ENCODE data around the gene TRMT61B.

The TRMT61B gene

DNA sequence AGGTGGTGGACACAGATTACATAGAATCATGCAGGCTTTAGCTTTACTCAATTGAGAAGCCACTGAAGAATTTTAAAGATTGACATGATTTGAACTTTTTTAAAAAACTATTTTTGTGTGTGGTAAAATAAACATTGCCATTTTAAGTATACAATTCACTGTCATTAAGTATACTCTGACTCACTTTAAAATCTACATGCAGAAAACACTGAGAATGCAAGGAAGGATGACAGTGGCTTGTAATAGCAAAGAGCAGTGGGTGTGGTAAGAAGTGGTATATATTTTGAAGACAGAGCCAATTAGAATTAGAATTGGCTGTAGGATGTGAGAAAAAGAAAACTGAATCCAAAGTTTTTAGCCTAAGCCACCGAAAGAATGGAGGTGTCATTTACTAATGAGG, 14.9 kb downstream of the TRMT61B start:
- DNase-seq: no peak

DNA sequence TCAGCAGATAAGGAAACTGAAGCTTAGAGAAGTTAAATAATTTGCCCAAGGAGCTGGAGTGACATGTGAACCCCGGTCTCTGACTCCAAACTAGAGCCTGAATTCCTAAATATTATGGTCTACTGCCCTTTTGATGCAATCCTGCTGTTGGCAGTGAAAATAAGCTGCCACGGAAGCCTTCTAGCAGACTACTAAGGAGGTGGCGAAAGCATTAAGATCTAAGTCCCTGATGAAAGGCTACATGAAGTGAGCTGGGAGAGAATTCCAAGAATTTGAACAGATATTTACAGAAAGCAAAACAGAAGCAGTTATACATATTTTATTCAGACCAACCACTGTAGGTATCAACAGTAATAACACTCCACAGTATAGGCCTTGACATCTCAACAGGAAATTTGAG, 28.1 kb downstream of the TRMT61B start:
- DNase-seq: peak; percentile 17

DNA sequence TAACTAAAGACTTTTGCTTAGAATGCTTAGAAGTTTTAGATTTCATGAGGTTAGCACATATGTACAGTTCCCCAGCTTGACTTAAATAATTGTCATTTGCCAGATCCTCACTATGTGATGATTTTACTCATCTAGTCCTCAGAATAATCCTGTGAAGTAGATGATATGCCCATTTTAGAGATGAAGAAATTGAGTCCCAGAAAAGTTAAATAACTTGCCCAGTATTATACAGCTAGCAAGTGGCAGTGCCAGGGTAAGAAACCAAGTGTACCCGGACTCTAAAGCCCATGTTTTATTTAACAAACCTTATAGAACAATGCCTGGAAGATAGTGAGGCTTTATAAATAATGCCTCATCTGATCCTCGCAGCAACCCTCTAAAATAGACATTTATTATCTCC, 31.1 kb downstream of the TRMT61B start:
- DNase-seq: no peak

DNA sequence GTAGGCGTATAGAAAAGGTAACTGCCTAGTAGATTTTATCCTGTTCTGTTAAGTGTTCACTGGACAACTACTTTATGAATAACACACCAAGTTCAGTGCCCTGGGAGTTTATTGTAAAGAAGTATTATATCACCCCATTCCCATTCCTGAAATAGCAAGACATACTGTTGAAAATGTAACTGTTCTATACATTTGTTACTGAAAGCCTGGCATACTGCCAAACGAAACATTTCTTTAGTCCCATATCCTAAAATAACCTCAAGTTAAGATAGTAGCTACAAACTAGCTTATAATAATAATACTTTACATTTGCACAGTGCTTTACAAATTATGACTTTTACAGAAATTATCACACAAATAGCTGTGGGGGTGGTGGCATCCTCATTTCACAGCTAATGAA, 34.3 kb downstream of the TRMT61B start:
- peak; percentile 28 for DNase-seq

DNA sequence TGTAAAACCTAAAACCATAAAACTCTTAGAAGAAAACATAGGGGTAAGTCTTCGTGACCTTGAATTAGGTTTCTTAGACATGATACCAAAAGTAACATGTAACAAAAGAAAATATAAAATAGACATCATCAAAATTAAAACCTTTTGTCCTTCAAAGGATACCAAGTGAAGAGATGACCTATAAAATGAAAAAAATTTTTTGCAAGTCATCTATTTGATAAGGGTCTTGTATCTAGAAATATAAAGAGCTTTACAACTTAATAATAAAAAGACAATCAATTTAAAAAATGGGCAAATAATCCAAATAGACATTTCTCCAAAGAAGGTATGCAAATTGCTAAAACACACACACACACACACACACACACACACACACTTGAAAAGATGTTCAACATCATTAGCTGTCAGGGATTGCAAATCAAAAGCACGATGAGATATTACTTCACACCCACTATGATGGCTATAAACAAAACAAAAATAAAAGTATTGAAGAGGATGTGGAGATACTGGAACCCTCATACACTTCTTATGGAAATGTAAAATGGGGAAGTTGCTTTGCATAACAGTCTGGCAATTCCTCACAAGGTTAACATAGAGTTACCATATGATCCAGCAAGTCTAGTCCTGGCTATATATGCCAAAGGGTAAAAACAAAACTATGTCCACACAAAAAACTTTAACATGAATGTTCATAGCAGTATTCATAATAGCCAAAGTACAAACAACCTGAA, 36.2 kb downstream of the TRMT61B start:
- DNase-seq: no peak

DNA sequence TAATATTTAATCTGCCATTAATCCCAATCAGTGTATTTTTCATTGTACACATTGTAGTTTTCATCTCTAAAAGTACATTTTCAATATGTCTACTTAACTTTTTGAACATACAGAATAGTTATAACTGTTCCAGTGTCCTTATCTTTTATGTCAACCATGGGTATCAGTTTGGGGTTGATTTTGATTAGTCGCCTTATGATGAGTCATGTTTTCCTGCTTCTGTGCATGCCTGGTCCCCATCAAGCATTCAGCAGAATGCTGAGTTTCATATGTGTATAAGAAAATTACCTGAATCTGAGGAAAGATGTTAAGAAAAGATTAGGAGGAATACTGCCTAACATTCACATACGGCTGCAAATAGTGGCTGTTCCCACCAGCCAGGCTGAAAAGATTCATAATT, 41.7 kb downstream of the TRMT61B start:
- peak; percentile 16 for DNase-seq

DNA sequence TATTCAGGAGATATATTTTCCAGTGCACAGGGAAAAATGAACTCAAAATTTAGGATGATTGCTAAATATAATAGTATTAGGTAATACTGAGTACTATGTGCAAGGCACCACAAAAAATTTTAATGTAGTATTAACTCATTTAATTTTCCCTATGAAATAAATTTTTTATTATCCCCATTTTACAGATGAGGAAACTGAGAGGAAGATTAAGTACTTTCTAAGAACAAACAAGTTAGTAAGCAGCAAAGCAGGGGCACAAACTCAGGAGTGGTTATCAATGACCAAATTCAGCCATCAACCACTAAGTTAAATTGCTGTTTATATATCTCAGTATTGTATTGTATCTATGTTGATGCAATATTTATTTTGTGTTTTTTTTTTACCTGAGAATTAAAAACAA, 45.2 kb downstream of the TRMT61B start:
- no peak for DNase-seq

DNA sequence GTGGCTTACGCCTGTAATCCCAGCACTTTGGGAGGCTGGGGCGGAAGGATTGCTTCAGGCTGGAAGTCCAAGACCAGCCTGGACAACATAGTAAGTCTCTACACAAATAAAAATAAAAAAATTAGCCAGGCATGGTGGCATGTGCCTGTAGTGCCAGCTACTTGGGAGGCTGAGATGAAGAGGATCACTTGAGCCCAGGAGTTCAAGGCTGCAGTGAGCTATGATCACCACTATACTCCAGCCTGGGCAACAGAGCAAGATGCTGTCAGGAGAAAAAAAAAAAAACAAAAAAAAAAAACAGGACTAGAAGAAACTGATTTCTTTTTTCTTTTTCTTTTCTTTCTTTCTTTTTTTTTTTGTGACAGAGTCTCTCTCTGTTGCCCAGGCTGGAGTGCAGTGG, 45.9 kb downstream of the TRMT61B start:
- no peak for DNase-seq

DNA sequence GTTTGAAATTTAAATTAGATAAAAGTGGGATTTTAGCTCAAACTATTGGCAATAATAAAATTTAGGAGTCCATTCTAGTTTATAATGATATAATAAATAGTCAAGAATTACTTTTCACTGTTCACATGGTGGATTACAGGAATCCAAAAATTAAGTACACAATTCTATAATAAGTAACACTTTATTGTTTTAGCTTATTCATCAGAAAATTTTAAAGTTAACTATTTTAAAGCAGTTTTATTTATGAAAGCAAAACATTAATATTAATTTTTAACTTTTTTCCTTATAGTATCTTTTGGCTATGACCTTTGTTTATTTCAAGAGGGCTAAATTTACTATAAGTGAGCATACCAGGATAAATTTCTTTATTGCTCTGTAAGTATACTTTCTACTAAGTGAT, 48.1 kb downstream of the TRMT61B start:
- no peak for DNase-seq

DNA sequence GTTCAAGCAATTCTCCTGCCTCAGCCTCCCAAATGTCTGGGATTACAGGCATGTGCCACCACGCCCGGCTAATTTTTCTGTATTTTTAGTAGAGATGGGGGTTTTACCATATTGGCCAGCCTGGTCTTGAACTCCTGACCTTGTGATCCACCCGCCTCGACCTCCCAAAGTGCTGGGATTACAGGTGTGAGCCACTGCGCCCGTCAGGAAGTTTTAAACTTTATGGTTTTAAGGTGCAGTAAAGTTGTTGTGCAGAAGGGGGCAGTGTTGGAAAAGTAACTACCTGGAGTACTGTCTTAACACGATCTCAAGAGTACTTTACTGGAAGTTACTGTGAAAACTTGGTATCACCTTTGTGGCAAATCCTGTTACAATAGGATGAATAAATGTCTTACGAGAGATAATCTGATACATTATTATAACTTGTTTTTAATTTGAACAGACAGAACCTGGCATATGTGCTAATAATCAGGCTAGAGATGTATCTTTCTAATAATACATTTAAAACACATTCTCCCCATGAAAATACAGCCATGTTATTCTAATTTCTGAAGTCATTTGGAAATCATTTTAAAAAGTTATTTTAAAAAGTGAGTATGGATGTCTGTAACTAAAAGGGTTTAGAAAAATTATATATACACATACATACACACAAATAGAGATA, 48.7 kb downstream of the TRMT61B start:
- DNase-seq: peak; percentile 55

DNA sequence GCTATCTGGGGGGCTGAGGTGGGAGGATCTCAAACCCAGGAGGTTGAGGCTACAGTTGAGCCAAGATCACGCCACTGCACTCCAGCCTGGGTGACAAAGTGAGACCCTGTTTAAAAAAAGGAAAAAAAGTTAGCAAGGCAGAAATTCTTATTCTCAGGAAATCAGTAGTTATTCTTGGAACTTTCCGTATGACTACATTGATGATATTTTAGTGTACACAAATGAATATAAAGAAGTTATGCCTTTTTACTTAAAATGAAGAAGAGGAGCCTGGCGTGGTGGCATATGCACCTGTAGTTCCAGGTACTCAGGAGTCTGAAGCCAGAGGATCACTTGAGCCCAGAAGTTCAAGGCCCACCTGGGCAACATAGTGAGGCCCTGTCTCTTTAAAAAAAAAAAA, 52.1 kb downstream of the TRMT61B start:
- DNase-seq: no peak

DNA sequence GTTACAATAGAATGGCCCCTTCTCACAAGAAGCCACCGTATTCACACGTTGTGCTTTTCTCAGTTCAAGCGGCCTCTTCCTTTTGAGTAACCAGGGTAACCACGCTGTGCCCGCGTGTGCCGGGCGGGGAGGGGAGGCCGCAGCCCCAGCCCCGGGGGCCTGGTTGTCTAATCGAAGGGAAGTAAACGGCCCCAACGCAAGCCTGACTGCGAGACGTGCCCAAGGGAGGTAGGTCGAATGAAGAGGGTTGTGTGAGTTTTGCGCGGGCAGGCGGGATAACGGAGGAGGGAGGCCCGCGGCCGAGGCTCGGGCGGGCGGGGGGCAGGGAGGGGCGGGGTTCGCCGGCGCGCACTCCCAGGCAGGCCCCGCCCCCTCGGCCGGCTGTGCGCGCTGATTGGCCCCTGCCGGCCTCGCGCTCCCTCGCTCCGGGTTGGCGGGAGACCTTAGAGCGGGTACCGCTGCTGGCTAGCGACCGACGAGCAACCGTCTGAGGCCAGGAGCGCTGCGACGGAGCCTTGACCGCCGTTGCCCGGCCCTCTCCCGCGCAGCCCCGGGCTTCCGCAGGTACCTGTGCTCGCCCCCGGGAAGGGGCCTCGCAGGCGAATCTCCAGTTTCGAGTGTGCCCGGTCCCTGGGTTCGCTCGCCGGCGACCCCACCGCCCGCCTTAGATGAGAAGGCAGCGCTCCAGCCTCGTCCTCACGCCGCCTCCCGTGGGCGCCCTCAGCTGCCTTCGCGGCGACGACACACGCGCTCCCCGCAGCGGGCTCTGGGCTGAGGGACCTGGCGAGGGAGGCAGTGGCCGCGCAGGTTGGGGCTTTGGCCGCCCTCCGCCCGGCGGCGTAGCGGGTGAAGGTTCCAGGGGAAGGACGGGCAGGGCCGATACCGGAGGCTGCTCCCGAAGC, 59.5 kb downstream of the TRMT61B start, which contains the start of gene SPDYA:
Gene SPDYA (plus strand): TSS at position 451 of the 902 bp plus-strand sequence. CDS start 5,181 bp downstream, outside the sequence.
- DNase-seq: peak; percentile 68

DNA sequence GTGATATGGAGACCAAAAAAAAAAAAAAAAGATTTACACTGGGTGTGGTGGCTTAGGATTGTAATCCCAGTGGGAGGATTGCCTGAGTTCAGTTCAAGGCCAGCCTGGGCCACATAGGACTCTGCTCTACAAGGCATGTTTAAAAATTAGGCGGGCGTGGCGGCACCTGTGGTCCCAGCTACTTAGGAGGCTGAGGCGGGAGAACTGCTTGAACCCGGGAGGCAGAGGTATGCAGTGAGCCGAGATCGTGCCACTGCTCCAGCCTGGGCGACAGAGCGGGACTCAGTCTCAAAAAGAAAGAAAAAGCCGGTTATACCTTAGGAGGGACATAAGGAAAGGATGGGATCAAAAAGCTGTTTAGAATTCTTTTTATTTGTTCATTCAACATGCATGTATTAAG, 60.2 kb downstream of the TRMT61B start:
- no peak for DNase-seq

DNA sequence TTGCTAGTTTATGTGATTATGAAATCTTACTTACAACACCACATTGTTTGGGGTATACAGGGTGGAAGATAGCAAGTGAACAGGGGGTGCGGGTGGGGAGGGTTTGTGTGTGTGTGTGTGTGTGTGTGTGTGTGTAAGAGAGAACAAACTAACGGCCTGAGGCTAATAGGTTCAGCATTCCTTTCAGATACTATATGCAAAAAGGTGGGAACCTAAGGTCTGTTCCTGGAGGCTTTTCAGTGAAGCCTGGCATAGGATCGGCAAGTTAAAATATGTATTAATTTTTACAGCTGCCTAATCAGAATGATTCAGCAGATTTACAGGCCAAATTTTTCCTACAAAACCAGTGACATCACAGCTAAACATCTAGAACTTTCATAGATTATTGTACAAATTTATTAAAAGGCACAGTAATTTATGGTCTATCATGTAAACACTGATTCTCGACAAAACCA, 67.1 kb downstream of the TRMT61B start:
- peak; percentile 28 for DNase-seq

DNA sequence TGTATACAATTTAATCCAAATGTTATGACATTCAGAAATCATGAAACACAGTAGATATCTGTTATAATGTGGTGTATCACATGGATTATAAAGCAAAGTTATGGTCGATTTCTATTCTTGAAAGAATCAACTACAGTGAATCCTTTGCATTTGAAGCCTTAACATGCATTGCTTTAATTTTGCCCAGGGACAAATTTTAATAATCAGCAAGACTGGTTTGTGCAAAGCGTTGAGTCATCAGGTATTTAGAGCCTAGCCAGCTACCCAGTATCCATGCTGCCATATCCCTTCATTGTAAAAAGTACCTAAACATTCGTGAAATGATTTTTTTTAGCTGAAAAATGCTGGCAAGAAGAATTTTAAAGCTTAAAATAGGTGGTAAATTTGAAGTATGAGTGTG, 68.4 kb downstream of the TRMT61B start:
- DNase-seq: peak; percentile 11

Data from fibroblast of upper back skin (primary cell).